ENCODE results near the gene UBE2E2.

Gene UBE2E2

GRCh38 chr3:23240171-23240785 is 37.2 kb downstream of the UBE2E2 start:
- peak; percentile 16 for DNase-seq (ENCODE audit: low read depth)

GRCh38 chr3:23241256-23241655 is 38.1 kb downstream of the UBE2E2 start:
- no peak for DNase-seq (ENCODE audit: low read depth)

GRCh38 chr3:23242106-23242505 is 39.0 kb downstream of the UBE2E2 start:
- no peak for DNase-seq (ENCODE audit: low read depth)

- no peak for DNase-seq (ENCODE audit: low read depth)
These were observed 41.4 kb downstream of the UBE2E2 start for GRCh38 chr3:23244324-23245041.

- DNase-seq (ENCODE audit: low read depth), result no peak
These were observed 43.5 kb downstream of the UBE2E2 start for GRCh38 chr3:23246651-23247050.

GRCh38 chr3:23248594-23249131 is 45.5 kb downstream of the UBE2E2 start:
- DNase-seq (ENCODE audit: low read depth), result no peak

- no peak for DNase-seq (ENCODE audit: low read depth)
These were observed 46.8 kb downstream of the UBE2E2 start for GRCh38 chr3:23249961-23250360.

GRCh38 chr3:23252122-23252521 is 49.0 kb downstream of the UBE2E2 start:
- DNase-seq (ENCODE audit: low read depth), result no peak

- no peak for DNase-seq (ENCODE audit: low read depth)
These were observed 50.1 kb downstream of the UBE2E2 start for GRCh38 chr3:23253214-23253613.

GRCh38 chr3:23254282-23254681 is 51.2 kb downstream of the UBE2E2 start:
- no peak for DNase-seq (ENCODE audit: low read depth)

GRCh38 chr3:23254835-23255234 is 51.7 kb downstream of the UBE2E2 start:
- no peak for DNase-seq (ENCODE audit: low read depth)

- DNase-seq (ENCODE audit: low read depth), result peak; percentile 8
These were observed 53.8 kb downstream of the UBE2E2 start for GRCh38 chr3:23256741-23257435.

GRCh38 chr3:23258110-23258509 is 55.0 kb downstream of the UBE2E2 start:
- DNase-seq (ENCODE audit: low read depth), result no peak

GRCh38 chr3:23259515-23259914 is 56.4 kb downstream of the UBE2E2 start:
- no peak for DNase-seq (ENCODE audit: low read depth)

GRCh38 chr3:23262766-23263165 is 59.6 kb downstream of the UBE2E2 start:
- DNase-seq (ENCODE audit: low read depth), result no peak

- no peak for DNase-seq (ENCODE audit: low read depth)
These were observed 60.7 kb downstream of the UBE2E2 start for GRCh38 chr3:23263796-23264195.

GRCh38 chr3:23264413-23264812 is 61.3 kb downstream of the UBE2E2 start:
- DNase-seq (ENCODE audit: low read depth), result peak; percentile 46

- DNase-seq (ENCODE audit: low read depth), result no peak
These were observed 67.3 kb downstream of the UBE2E2 start for GRCh38 chr3:23270423-23270822.

- no peak for DNase-seq (ENCODE audit: low read depth)
These were observed 69.0 kb downstream of the UBE2E2 start for GRCh38 chr3:23271876-23272741.

GRCh38 chr3:23272820-23273219 is 69.7 kb downstream of the UBE2E2 start:
- DNase-seq (ENCODE audit: low read depth), result no peak

- no peak for DNase-seq (ENCODE audit: low read depth)
These were observed 71.9 kb downstream of the UBE2E2 start for GRCh38 chr3:23275061-23275460.

- no peak for DNase-seq (ENCODE audit: low read depth)
These were observed 72.7 kb downstream of the UBE2E2 start for GRCh38 chr3:23275814-23276213.

All from fibroblast of gingiva (primary cell).